ENCODE data around the gene CTTN.
"Not testable (repeated sequence)": the region's sequence is repeated elsewhere in the genome, so short reads cannot be mapped to it uniquely, and the experiment has no call there.

Gene CTTN

DNA sequence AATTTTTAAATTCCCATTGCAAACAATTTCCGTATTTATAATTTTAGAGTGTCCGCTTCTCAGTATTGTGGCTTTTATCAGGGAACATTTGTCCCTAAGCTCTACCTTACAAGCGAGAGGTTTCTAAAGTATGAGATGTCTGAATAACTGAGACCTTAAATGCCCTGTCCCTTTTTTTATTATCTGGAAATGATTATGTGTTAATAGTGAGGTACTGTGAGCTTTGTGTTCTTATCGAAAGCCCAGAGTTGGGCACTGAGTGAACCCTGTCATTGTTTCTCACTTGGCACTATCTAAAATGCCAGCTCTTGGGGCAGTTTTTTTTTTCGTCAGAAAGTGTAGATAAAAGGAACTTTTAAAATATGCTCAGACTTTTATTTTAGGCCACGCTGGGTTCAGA lies 9.5 kb downstream of the CTTN start:
- H3K4me3 ChIP-seq (ENCODE audit: low read depth, low read length) = no peak overlapping the region

GRCh38 chr11:70408326-70408725 lies 10.0 kb downstream of the CTTN start:
- H3K4me3 ChIP-seq (ENCODE audit: low read depth, low read length) = not testable (repeated sequence)

GRCh38 chr11:70409437-70409836 lies 11.1 kb downstream of the CTTN start:
- no peak overlapping the region for H3K4me3 ChIP-seq (ENCODE audit: low read depth, low read length)

DNA sequence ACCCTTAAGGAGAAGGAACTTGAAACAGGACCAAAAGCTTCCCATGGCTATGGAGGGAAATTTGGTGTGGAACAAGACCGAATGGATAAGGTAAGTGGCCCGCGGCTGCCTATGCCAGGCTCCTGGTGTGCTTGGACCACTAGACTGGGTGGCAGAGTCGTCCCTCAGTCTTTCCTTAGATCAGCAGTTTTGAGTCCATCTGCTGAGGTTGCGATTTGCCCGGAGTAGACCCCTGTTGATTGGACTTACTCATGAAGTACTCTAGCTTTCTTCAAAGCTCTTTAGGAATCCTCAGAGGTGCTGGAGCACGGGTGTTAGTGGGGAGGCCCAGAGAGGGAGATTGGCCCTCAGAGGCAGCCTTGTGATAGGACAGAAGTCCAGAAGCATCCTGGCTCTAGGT lies 11.5 kb downstream of the CTTN start:
- H3K4me3 ChIP-seq (ENCODE audit: low read depth, low read length) = no peak overlapping the region

GRCh38 chr11:70410276-70411205 lies 12.2 kb downstream of the CTTN start:
- H3K4me3 ChIP-seq (ENCODE audit: low read depth, low read length) = no peak overlapping the region

DNA sequence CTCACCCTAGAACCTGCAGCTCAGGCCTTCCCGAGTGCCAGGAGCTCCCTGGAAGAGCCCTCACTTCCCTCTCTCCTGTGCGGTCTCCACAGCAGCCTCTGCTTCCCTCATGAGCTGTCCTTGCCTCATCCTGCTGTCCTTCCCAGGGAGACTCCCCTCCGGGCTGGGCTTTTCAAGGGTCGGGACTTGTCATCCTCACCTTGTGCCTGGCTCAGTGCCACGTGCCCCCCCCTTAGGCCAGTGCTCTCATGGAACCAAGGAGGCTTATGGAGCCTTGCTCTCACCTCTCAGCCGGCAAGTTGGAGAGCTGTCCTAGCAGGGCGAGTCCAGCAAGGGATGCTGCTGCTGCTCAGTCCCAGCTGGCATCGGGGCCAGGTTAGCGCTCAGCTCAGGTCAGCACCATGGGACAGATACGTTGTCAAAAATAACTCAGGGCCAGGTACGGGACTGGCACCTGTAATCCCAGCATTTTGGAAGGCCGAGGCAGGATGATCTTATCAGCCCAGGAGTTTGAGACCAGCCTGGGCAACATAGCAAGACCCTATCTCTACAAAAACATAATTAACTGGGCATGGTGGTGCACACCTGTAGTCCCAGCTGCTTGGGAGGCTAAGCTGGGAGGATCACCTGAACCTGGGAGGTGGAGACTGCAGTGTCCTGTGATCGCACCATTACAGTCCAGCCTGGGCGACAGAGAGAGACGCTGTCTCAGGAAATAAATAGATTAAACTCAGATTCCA lies 13.6 kb downstream of the CTTN start:
- H3K4me3 ChIP-seq (ENCODE audit: low read depth, low read length) = no peak overlapping the region

DNA sequence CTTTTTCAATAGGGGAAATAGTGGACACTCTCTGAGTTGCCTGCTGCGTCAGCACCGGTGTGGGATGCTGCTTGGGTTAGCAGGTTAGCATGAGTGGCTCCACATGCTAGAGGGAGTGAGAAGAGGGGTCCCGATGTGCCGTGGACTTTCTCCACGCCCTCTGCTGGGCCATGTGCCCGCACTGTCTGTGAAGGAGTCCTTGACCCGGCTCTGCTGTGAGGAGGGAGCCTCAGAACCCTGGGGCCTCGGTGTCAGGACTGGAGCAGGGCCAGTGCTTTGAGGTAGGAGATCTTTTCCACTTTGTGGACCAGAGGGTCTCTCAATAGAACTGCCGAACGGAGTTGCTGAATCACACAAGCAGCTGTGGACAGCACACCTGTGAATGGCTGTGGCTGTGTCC lies 14.8 kb downstream of the CTTN start:
- no peak overlapping the region for H3K4me3 ChIP-seq (ENCODE audit: low read depth, low read length)

DNA sequence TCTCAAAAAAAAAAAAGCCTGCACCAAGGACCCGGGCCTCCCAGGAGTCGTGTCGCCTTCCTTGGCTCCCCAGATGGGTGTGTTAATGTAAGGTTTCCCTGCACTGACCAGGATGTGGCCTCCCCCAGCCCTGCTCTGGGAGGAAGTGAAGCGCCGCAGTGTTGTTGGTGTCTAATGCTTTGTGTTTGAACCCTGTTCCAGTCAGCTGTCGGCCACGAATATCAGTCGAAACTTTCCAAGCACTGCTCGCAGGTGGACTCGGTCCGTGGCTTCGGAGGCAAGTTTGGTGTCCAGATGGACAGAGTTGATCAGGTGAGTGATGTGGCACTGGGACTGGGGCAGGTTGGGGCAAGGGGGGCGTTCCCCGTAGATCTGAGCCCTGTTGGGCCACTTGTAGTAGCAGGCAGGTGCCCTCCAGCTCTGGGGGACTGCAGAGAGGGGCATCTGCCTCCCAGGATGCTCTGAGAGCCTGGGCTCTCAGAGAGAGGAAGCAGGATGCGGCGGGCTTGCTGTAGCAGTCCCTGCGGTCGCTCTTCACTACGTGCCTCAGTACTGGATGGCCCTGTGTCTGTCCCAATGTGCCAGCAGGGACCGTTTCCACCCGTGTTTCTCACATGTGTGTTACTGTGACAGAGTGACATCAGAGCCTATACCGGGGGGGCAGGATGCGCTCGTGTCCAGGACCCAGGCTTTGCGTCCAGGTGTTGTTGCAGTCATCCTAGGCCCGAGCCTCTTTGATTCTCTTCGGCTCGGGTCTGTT lies 16.2 kb downstream of the CTTN start:
- H3K4me3 ChIP-seq (ENCODE audit: low read depth, low read length) = no peak overlapping the region

DNA sequence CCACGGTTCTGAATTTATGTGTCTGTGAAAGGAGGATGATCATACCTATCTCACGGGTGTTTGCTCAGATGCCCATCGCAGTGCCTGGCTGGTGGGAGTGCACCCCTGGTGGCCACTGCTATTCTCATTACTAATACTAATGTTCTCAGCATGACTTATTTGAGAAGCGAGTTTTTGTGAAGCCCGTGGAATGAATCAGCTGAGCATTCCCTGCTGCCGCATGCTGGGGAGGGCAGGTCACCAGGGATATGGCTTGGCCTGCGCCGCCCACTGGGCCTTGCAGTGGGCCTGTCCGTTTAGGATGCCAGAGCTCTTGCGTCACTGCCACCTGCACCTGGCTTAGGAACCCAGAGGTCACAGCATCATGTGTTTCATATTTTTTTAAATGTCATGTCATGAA lies 16.9 kb downstream of the CTTN start:
- H3K4me3 ChIP-seq (ENCODE audit: low read depth, low read length) = no peak overlapping the region

DNA sequence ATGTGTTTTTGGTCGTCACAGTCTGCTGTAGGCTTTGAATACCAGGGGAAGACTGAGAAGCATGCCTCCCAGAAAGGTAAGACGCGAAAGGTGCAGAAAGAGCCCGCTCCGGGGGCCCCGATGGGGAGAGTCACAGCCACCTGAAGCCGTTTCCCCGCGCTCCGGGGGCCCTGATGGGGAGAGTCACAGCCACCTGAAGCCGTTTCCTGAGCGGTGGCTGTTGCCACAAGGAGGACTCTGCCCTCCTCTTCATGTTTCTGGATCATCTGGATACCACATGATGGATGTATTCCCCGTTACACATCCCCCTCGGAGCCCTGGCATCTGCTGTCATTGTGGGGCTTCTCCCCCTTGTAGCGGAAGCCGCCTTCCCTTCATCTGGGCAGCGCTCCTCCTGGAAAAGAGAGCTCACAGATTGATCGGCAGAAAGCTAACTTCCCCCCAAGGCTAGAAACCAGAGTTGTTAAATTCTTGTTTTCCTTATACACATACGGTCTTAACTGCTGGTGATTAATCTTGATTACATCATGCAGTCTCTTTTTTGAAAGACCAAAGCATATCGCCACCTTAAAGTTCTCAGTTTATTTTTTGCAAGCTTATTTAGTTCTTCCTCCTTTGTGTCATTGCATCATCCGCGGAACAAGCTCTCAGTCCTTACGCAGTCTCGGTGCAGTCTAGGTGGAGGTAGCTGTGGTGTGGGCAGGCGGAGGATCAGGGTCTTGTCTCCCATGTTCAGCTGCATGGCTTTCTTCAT lies 17.5 kb downstream of the CTTN start:
- H3K4me3 ChIP-seq (ENCODE audit: low read depth, low read length) = no peak overlapping the region

GRCh38 chr11:70416881-70417280 lies 18.6 kb downstream of the CTTN start:
- H3K4me3 ChIP-seq (ENCODE audit: low read depth, low read length) = no peak overlapping the region

DNA sequence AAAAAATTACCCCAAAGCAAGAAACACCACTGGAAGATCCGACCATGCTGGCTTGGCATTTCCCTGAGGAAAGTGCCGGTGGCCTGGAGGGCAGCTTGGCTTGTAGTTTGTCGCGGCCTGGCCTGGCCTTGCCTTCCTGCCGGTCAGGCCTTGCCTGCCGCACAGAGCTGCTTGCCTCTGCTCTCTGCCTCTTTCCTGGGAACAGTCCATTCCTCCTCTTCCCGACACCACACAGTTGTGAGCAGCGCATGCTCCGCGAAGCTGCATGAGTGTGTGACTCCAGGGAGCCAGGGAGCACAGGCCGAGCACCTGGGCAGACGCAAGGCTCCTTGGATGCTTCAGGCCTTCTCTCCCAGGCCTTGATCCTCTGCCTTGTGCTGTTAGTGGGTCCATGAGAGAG lies 19.8 kb downstream of the CTTN start:
- H3K4me3 ChIP-seq (ENCODE audit: low read depth, low read length) = no peak overlapping the region

DNA sequence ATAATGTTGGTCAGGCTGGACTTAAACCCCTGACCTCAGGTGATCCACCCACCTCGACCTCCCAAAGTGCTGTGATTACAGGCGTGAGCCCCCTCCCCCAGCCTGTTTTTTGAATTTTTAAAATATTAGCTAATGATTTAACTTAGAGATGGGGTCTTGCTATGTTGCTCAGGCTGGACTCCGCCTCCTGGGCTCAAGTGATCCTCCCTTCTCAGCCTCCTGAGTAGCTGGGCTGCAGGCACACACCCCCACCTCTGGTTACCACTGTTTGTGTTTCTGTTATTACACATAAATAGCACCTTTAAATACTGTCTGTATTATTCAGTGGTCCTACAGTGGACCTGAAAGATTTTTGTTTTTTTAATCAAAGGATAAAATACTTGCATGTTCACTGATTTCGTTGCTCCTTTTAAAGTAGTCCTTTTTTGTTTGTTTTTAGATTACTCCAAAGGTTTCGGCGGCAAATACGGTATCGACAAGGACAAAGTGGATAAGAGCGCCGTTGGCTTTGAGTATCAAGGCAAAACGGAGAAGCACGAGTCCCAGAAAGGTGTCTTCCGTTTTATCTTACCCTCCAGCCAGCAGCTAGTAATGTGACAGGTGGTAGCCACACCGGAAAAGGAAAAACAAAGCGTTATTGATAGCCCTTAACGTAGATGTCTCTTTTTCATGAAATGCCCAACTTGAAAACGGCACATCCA lies 21.1 kb downstream of the CTTN start:
- no peak overlapping the region for H3K4me3 ChIP-seq (ENCODE audit: low read depth, low read length)

- H3K4me3 ChIP-seq (ENCODE audit: low read depth, low read length) = no peak overlapping the region
Measured at GRCh38 chr11:70420008-70420464, 21.7 kb downstream of the CTTN start.

DNA sequence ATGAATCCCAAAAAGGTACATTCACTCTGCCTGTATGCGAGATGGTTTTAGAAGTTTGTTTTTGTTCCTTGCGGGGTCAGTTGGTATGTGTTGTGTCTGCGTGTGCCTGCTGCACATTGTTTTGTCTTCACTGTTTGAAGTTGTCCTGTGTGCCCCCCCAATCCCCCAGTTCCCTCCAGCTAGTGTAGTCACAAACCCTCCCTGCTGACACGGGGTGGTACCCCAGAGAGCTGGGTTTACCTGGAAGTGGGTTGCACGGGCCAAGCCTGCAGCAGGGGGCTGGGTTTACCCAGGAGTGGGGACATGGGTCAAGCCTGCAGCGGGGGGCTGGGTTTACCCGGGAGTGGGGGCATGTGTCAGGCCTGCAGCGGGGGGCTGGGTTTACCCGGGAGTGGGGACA lies 22.2 kb downstream of the CTTN start:
- H3K4me3 ChIP-seq (ENCODE audit: low read depth, low read length) = no peak overlapping the region

- H3K4me3 ChIP-seq (ENCODE audit: low read depth, low read length) = no peak overlapping the region
Measured at GRCh38 chr11:70421123-70421522, 22.8 kb downstream of the CTTN start.

- no peak overlapping the region for H3K4me3 ChIP-seq (ENCODE audit: low read depth, low read length)
Measured at GRCh38 chr11:70422692-70423522, 24.6 kb downstream of the CTTN start.

DNA sequence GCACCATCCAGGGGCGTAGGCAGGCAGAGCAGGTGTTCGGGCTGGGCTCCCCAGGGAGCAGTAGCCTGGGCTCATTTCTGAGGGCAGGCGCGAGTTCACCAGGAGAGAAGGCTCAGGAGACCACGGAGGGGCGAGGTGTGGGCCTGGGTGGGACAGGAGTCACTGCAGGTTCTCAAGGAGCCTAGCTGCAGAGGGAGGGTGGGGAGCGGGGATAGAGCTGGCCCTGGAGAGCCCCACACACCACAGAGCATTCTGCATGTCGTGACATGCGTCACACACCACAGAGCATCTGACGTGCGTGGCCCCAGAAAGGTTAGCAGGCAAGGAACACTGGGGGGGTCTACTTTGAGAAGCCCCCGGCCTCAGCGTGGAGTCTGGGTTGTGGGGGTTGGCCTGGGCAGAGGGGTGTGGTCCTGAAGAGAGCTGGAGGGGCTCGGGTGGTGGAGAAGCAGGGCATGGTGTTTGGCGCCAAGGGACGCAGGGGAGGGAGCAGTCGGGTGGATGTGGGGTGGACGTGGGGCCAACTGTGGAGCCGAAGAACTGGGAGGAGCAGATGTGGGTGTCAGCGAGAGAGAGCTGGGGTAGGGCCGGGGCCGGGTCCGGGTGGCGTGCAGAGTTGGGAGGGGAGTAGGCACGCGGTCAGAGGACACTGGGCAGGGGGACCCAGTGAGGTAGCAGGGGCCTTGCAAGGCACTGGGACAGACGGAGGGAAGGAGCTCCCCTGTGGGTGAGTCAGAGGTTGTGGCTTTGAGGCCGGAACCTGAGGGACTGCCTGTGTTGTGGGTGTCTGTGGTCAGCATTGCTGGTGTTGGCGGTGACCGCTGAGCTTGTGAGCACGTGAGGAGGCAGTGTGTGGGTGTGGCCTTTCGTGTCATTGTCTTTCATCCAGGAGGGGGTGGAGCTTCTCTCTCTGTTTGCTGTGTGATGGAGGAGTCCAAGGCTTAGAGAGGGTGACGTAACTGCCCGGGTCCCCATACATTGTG lies 25.5 kb downstream of the CTTN start:
- H3K4me3 ChIP-seq (ENCODE audit: low read depth, low read length) = no peak overlapping the region

Measured in iPS-11a (cell line).